GM12878 (cell line): ENCODE results near the gene SMIM5. TPM values are rescaled to one million over a fixed set of nuclear protein-coding genes. Genes with fewer than 3 reads are reported as not detected.

Experiments used
- ATAC-seq: fragments of 200-7000 bp; cut with Tn5 transposase; 3 replicates; pipeline ENCODE4 v1.9.1; 2020; ENCODE audit warnings: mild to moderate bottlenecking, moderate library complexity
- BruUV-seq: library from RNA; stranded (reverse); fragments of 400-500 nt; replicated peaks from 2 replicates; lab custom pipeline; 2021; lab: Mats Ljungman, UMichigan
- CTCF ChIA-PET: fragments of 300-600 bp; sonication (Branson Sonifier 250); formaldehyde crosslinking; extraction: SDS; loops from one replicate; lab custom pipeline; 2021; ENCODE audit warnings: inconsistent platforms; lab: Yijun Ruan, JAX
- POLR2A ChIA-PET: fragments of 350-600 bp; formaldehyde crosslinking; extraction: SDS; loops from one replicate; lab custom pipeline; 2021; ENCODE audit warnings: inconsistent platforms; lab: Charles Lee
- RAD21 ChIA-PET: fragments of 300-600 bp; sonication (Branson Sonifier 250); formaldehyde crosslinking; loops from one replicate; lab custom pipeline; 2023; ENCODE audit warnings: antibody characterized with exemption; ENCODE audit not compliant: unreplicated experiment; lab: Charles Lee
- SMC1A ChIA-PET: fragments of 300-600 bp; sonication (Branson Sonifier 250); formaldehyde crosslinking; loops from one replicate; lab custom pipeline; 2023; ENCODE audit not compliant: unreplicated experiment, uncharacterized antibody; lab: Charles Lee
- DNase-seq: peaks from one replicate; pipeline ENCODE4 v3.0.0-alpha.2; 2011; ENCODE audit warnings: low read depth, low spot score
- FAIRE-seq: peaks from 3 replicates; lab custom pipeline; 2011; peaks lifted over from hg19 to GRCh38; lab: Jason Lieb, UNC
- H2AFZ ChIP-seq: 2 replicates; pipeline ENCODE4 v1.6.0; 2011; ENCODE audit warnings: low read depth, low read length, control low read depth; ENCODE audit not compliant: control insufficient read depth
- H3K27ac ChIP-seq: 2 replicates; pipeline ENCODE4 v1.5.1; 2011; ENCODE audit warnings: control low read depth; ENCODE audit not compliant: control insufficient read depth, insufficient read depth
- H3K27me3 ChIP-seq, 2 experiments: replicated peaks in 1 of 2; 2 replicates each; pipeline versions ENCODE4 v1.6.0 to v1.6.1; 2011; ENCODE audit warnings: low read length in 1 of 2; ENCODE audit not compliant: control insufficient read depth in 2 of 2, insufficient read depth in 2 of 2
- H3K36me3 ChIP-seq, 2 experiments: 2 replicates each; pipeline ENCODE4 v1.5.1; 2011; ENCODE audit warnings: low read length in 1 of 2; ENCODE audit not compliant: control insufficient read depth in 2 of 2, insufficient read depth in 2 of 2
- H3K4me1 ChIP-seq: 2 replicates; pipeline ENCODE4 v1.6.1; 2011; ENCODE audit warnings: mild to moderate bottlenecking, low read length, moderate library complexity, mixed read lengths; ENCODE audit not compliant: control insufficient read depth, insufficient read depth
- H3K4me2 ChIP-seq: 2 replicates; pipeline ENCODE4 v1.6.0; 2011; ENCODE audit warnings: control low read depth; ENCODE audit not compliant: control insufficient read depth, insufficient read depth
- H3K4me3 ChIP-seq: fragments of 200-600 bp; sonication (generic); 2 replicates; pipeline ENCODE4 v1.5.1; 2016
- H3K79me2 ChIP-seq: 2 replicates; pipeline ENCODE4 v1.6.0; 2011; ENCODE audit warnings: low read length; ENCODE audit not compliant: control insufficient read depth, insufficient read depth
- H3K9ac ChIP-seq: 2 replicates; pipeline ENCODE4 v1.8.0; 2011; ENCODE audit warnings: low read length, control low read depth, mixed read lengths; ENCODE audit not compliant: control insufficient read depth, insufficient read depth
- H3K9me3 ChIP-seq: replicated peaks from 3 replicates; pipeline ENCODE4 v1.5.1; 2011; ENCODE audit warnings: mild to moderate bottlenecking, low read length; ENCODE audit not compliant: control insufficient read depth, insufficient read depth
- H4K20me1 ChIP-seq: 2 replicates; pipeline ENCODE4 v1.6.0; 2011; ENCODE audit not compliant: control insufficient read depth, insufficient read depth
- ATF3 ChIP-seq: IDR thresholded peaks from 2 replicates; pipeline ENCODE4 v1.6.1; 2011; ENCODE audit warnings: low read depth, mild to moderate bottlenecking, low read length, moderate library complexity, borderline replicate concordance; ENCODE audit errors: extremely low read depth
- CBX3 ChIP-seq: fragments of 200-600 bp; sonication (generic); IDR thresholded peaks from 2 replicates; pipeline ENCODE4 v1.6.1; 2016; ENCODE audit warnings: low read depth, borderline replicate concordance
- CBX5 ChIP-seq: sonication (generic); IDR thresholded peaks from 2 replicates; pipeline ENCODE4 v1.6.1; 2016; ENCODE audit warnings: low read depth, moderate library complexity, mild to moderate bottlenecking, inconsistent platforms
- CEBPZ ChIP-seq: fragments of 150-350 bp; IDR thresholded peaks from 2 replicates; pipeline ENCODE4 v1.6.1; 2016; ENCODE audit warnings: low read depth, low read length
- CREM ChIP-seq: IDR thresholded peaks from 2 replicates; pipeline ENCODE4 v1.6.1; 2014; ENCODE audit warnings: antibody characterized with exemption, low read depth
- ESRRA ChIP-seq: IDR thresholded peaks from 2 replicates; pipeline ENCODE4 v1.6.1; 2012; ENCODE audit warnings: mild to moderate bottlenecking, low read length, improper control_type of control experiment
- MEF2B ChIP-seq: fragments of 450-650 bp; IDR thresholded peaks from 2 replicates; pipeline ENCODE4 v1.6.1; 2018; ENCODE audit warnings: mild to moderate bottlenecking, moderate library complexity; ENCODE audit not compliant: partially characterized antibody, poor library complexity, severe bottlenecking
- MTA2 ChIP-seq: fragments of 450-650 bp; IDR thresholded peaks from 2 replicates; pipeline ENCODE4 v1.6.1; 2016; ENCODE audit warnings: low read depth, mild to moderate bottlenecking, moderate library complexity
- NKRF ChIP-seq: fragments of 450-650 bp; conservative IDR thresholded peaks from 2 replicates; pipeline ENCODE4 v1.6.1; 2017; ENCODE audit warnings: mild to moderate bottlenecking, moderate library complexity
- POLR2AphosphoS2 ChIP-seq: IDR thresholded peaks from 2 replicates; pipeline ENCODE4 v1.6.1; 2011; ENCODE audit warnings: low read depth, mild to moderate bottlenecking, low read length, improper control_type of control experiment, moderate library complexity
- RAD21 ChIP-seq: IDR thresholded peaks from 2 replicates; pipeline ENCODE4 v1.6.1; 2011; ENCODE audit warnings: mild to moderate bottlenecking, low read depth, low read length, moderate library complexity; ENCODE audit not compliant: insufficient read depth
- SMAD5 ChIP-seq: IDR thresholded peaks from 2 replicates; pipeline ENCODE4 v1.6.1; 2016; ENCODE audit warnings: antibody characterized with exemption, low read depth
- YY1 ChIP-seq: IDR thresholded peaks from 2 replicates; pipeline ENCODE4 v1.6.1; 2011; ENCODE audit warnings: low read depth, mild to moderate bottlenecking, low read length
- ZNF274 ChIP-seq: IDR thresholded peaks from one replicate; pipeline ENCODE4 v1.8.0; 2011; ENCODE audit not compliant: insufficient read length, insufficient read depth
- ZZZ3 ChIP-seq: IDR thresholded peaks from 2 replicates; pipeline ENCODE4 v1.6.1; 2011; ENCODE audit warnings: low read depth; ENCODE audit not compliant: control insufficient read depth, insufficient read length
- WGBS: methylation state at CpG from one replicate; pipeline ENCODE4 v1.1.6; 2016; ENCODE audit warnings: low lambda C conversion rate; ENCODE audit not compliant: insufficient replicate concordance, insufficient coverage; ENCODE audit errors: missing lambda C conversion rate; 5-methylcytosine and 5-hydroxymethylcytosine counted together
- in situ Hi-C: fragments of 300-500 bp; cut with MboI; formaldehyde crosslinking; loops from 9 replicates; pipeline ENCODE4 v1.14.3; 2018; ENCODE audit warnings: mixed read lengths
- intact Hi-C: fragments of 100-400 bp; cut with micrococcal nuclease; formaldehyde crosslinking; loops from one replicate; pipeline ENCODE4 v1.14.2; 2022; ENCODE audit not compliant: unreplicated experiment
- polyA plus RNA-seq, 11 experiments: library from polyadenylated mRNA; depleted of rRNA in 4 of 11; unstranded in 6 of 11; stranded (reverse) in 5 of 11; fragments of >200 nt; fragmentation: Nextera tagmentation in 4 of 11; fragmentation: Illumina TruSeq in 1 of 11; extraction: Ambion mirVana in 4 of 11; extraction: Trizol in 1 of 11; gene quantifications; 1 replicate in 1 of 11; 2 replicates in 10 of 11; pipeline versions ENCODE4 v1.2.1 to v1.2.3, GENCODE V29; 2011 to 2016; ENCODE audit warnings: inconsistent platforms in 2 of 11, missing spikeins in 2 of 11, low read depth in 1 of 11
- total RNA-seq, 4 experiments: library from RNA; depleted of rRNA in 3 of 4; stranded (reverse); fragments of >200 nt in 3 of 4; fragmentation: Illumina TruSeq in 1 of 4; extraction: Trizol in 1 of 4; gene quantifications; 2 replicates each; pipeline versions ENCODE4 v1.2.1 to v1.2.3, GENCODE V29; 2013 to 2021
- TF ChIP-seq, protein P1 (sequence below): fragments of 450-650 bp; IDR thresholded peaks from 2 replicates; pipeline ENCODE4 v1.6.1; 2016; ENCODE audit warnings: mild to moderate bottlenecking

Gene SMIM5
- total and polyA plus RNA-seq, 10 of the 15 experiments (the other 5 are each of a cell fraction or from before 2014, with no cell fraction given): 0.08 to 0.11 TPM; not detected in 8

DNA sequence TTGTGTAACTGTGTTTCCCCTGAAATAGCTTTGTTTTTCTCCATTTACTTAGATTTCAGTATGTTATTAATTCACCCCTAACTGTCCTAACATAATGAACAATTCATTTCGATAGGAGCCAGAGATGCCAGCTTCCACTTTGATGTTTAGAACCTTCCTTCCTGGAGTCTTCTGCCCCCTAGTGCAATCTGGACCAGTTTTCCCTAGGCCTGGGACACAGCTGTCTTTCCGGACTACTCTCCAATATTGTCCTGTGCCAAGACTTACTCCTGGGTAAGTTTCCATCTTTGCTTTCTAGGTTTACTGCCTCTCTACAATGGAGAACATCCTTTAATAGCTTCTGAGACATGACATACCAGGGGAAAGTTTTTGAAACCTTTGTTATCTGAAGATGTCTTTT, 20.9 kb downstream of the SMIM5 start (continued):
- TF ChIP-seq MEF2B: no peak
- no peak for TF ChIP-seq YY1
- TF ChIP-seq NKRF: no peak
- TF ChIP-seq ATF3: no peak
- no peak for TF ChIP-seq MTA2
- no peak for TF ChIP-seq ZNF274
- TF ChIP-seq SMAD5: no peak
- no peak for TF ChIP-seq CREM

GRCh38 chr17:75658237-75658636, 25.0 kb downstream of the SMIM5 start:
- Histone ChIP-seq H3K4me2 (no peak overlapping the region), H3K27me3 (no peaks in the 10 kb centered on the region), H3K9me3 (no peaks in the 10 kb centered on the region), H4K20me1 (no peaks in the 10 kb centered on the region), H3K36me3 (peaks cover 3 to 16% of the 10 kb centered on the region in 2 experiments), H3K27ac (no peak overlapping the region), H3K4me3 (no peak overlapping the region), H2AFZ (no peak overlapping the region), H3K9ac (no peak overlapping the region), H3K4me1 (0 out of 2 replicates have a peak, but pooled peaks cover under 1% of the 10 kb centered on the region), H3K79me2 (no peaks in the 10 kb centered on the region)
- no peak for ATAC-seq
- in situ Hi-C loops: no loop called here
- RAD21 ChIA-PET: interaction anchor here (1.2 to 5.6 kb wide), 3 partner anchors 8 to 90 kb away, joined by 4 to 30 read pairs (median 4); partner anchors contain the start of genes RECQL5 and SMIM5
- WGBS: 93% methylated on average over 5 of the region's 5 CpGs
- intact Hi-C loops: no loop called here
- no TSS peak for BruUV-seq
- DNase-seq: no peak
- FAIRE-seq: no peak
- SMC1A ChIA-PET: interaction anchor here (1.1 to 1.8 kb wide), 3 partner anchors 8 to 90 kb away, joined by 4 to 8 read pairs (median 5); partner anchors contain the start of gene RECQL5
- POLR2A ChIA-PET: interaction anchor here (0.6 to 1.2 kb wide), 3 partner anchors 12 to 126 kb away, joined by 3 to 4 read pairs (median 3); partner anchors contain the start of gene UNK
- CTCF ChIA-PET: interaction anchor here (0.9 to 19.5 kb wide), 5 partner anchors 13 to 90 kb away, joined by 4 to 349 read pairs (median 5); partner anchors contain the start of gene SMIM5
- TF ChIP-seq ZZZ3 (no peak), ESRRA (no peak), CBX5 (no peak), CEBPZ (no peak), RAD21 (no peak), POLR2AphosphoS2 (no peak), CBX3 (no peak)
- TF ChIP-seq, protein P1, sequence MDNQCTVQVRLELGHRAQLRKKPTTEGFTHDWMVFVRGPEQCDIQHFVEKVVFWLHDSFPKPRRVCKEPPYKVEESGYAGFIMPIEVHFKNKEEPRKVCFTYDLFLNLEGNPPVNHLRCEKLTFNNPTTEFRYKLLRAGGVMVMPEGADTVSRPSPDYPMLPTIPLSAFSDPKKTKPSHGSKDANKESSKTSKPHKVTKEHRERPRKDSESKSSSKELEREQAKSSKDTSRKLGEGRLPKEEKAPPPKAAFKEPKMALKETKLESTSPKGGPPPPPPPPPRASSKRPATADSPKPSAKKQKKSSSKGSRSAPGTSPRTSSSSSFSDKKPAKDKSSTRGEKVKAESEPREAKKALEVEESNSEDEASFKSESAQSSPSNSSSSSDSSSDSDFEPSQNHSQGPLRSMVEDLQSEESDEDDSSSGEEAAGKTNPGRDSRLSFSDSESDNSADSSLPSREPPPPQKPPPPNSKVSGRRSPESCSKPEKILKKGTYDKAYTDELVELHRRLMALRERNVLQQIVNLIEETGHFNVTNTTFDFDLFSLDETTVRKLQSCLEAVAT: no peak
